Measurements from ENCODE around the gene CNPY3.
"Not testable (repeated sequence)": the region's sequence is repeated elsewhere in the genome, so short reads cannot be mapped to it uniquely, and the experiment has no call there.

The CNPY3 gene

DNA sequence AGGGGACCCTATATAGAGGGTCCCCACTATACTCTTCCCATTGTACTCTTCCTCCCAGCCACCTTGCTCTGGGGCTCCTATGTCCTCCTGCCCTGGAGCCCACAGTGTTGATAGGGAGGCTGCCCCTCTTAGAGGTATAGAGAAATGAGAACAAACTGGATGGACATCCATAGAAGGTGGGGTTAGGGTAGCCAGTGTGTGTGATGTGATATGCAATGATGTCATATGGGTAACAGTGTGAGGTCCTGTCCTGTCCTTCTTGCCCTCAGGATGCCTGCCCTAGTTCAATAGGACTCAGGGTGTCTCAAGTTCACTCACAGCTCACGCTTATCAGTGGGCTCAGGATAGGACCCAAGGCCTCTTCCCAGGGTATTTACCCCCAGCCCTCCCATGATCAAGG, 13.0 kb upstream of the CNPY3 start:
- no peak for DNase-seq

- DNase-seq = no peak
Measured at GRCh38 chr6:42921801-42922200, 7.5 kb upstream of the CNPY3 start.

- DNase-seq = no peak
Measured at GRCh38 chr6:42923666-42924065, 5.6 kb upstream of the CNPY3 start.

DNA sequence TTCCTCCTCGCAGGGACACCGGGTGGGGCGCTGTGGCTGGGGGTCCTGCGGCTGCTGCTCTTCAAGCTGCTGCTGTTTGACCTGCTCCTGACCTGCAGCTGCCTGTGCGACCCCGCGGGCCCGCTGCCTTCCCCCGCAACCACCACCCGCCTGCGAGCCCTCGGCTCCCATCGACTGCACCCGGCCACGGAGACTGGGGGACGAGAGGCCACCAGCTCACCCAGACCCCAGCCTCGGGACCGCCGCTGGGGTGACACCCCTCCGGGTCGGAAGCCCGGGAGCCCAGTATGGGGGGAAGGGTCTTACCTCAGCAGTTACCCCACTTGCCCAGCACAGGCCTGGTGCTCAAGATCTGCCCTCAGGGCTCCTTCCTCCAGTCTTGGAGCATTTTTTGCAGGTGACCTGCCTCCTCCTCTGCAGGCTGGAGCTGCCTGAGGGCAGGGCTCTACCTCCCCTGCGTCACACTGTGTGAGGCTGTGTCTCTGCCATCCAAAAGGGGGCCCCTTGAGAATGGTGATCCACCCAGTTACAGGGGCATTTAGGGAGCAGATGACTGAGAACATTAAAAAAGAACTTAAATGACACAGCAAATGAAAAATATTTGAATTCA, 3.9 kb upstream of the CNPY3 start:
- no peak for DNase-seq

- peak in 4 of 5 experiments; percentile 37 to 85 (median 45) for DNase-seq
Measured at GRCh38 chr6:42929821-42930360, 611 bp downstream of the CNPY3 start.

GRCh38 chr6:42932412-42932811, 3.1 kb downstream of the CNPY3 start:
- DNase-seq = no peak

DNA sequence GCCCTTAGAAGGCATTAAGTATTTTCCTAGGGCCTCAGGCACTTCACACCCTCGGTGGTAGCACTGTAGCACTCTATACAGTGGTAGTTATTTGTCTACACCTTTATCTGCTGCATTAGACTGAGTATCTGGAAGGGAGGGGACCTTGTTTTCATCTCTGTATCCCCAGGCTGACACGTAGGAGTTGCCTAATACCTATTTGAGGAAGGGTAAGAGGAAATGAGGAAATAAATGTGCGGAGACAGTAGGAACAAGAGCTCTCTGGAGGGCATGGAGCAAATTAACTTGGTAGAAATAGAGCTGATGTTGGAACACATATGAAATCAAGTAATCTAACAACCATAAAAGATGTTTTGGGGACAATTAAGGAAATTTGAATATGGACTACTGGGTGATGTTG, 3.9 kb downstream of the CNPY3 start:
- DNase-seq = no peak

DNA sequence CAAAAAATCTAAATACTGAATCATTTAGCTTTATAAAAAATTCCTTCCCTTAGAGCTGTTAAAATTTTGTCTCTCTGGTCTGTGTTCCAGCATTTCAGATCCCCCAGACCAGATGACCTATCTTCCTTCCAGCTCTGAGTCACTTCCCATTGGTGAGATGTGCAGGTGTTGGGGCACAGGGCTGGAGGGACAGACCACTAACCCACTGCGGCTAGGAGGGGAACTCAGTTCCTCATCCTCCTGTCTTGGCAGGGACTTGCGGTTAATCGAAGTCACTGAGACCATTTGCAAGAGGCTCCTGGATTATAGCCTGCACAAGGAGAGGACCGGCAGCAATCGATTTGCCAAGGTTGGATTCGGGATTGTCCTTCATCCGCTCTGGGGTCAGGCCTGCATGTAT, 6.0 kb downstream of the CNPY3 start:
- DNase-seq = no peak

DNA sequence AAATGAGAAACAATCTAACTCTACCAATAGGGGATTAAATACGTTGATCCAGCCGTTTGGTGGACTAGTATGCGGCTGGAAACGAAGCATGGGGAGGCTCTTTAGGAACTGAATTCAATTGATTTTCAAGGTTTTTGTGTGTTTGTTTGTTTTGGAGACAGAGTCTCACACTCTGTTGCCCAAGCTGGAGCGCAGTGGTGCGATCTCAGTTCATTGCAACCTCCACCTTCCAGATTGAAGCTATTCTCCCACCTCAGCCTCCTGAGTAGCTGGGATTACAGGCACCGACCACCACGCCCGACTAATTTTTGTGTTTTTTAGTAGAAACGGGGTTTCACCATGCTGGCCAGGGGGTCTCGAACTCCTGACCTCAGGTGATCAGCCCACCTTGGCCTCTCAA, 7.1 kb downstream of the CNPY3 start:
- DNase-seq = no peak

- no peak for DNase-seq
Measured at GRCh38 chr6:42937548-42938427, 8.5 kb downstream of the CNPY3 start.

DNA sequence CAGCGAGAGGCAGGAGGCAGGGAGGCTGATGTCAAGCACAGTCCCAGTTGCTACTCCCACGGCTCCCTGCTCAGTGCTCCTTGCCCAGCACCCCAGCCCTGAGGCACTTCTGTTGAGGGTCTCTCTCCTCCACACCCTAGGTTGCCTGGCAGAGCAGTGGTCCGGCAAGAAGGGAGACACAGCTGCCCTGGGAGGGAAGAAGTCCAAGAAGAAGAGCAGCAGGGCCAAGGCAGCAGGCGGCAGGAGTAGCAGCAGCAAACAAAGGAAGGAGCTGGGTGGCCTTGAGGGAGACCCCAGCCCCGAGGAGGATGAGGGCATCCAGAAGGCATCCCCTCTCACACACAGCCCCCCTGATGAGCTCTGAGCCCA, 9.1 kb downstream of the CNPY3 start:
- DNase-seq = no peak

- DNase-seq = no peak
Measured at GRCh38 chr6:42938987-42939809, 9.9 kb downstream of the CNPY3 start.

GRCh38 chr6:42939810-42940167, 10.5 kb downstream of the CNPY3 start:
- DNase-seq = no peak

DNA sequence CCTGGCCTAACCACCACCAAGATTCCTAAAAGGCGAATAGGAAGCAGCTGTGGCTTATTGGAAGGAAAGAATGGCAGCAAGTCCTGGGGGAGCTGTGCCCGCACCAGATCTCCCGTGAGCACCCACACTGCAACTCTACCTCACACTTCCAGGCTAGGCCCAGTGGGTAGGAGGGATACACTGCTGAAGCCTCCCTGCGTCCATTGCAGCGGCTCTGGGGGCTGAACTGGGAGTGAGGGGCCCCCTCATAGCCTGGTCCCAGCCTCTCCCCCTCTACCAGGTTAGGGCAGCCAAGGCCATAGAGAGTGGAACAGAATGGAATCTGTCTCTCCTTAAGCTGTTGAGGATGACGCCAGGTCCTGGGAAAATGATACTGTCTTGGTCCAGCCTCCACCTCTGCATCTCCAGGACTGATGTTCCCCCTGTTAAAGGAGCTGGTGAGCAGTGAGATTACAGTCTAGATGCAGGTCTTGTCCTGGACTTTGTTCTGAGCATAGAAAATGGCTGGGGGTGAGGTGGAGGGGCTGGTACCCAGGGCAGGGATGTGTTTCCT, 11.3 kb downstream of the CNPY3 start:
- no peak for DNase-seq

DNA sequence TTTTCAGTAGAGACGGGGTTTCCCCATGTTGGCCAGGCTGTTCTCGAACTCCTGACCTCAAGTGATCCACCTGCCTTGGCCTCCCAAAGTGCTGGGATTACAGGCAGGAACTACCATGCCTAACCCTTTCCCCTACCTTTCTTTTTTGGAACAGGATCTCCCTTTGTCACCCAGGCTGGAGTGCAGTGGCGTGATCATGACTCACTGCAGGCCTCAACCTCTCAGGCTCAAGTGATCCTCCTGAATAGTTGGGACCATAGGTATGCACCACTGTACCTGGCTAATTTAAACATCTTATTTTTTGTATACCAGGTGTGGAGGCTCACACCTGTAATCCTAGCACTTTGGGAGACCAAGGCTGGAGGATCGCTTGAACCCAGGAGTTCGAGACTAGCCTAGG, 12.1 kb downstream of the CNPY3 start:
- DNase-seq = not testable (repeated sequence)

- no peak for DNase-seq
Measured at GRCh38 chr6:42942444-42942843, 13.2 kb downstream of the CNPY3 start.

DNA sequence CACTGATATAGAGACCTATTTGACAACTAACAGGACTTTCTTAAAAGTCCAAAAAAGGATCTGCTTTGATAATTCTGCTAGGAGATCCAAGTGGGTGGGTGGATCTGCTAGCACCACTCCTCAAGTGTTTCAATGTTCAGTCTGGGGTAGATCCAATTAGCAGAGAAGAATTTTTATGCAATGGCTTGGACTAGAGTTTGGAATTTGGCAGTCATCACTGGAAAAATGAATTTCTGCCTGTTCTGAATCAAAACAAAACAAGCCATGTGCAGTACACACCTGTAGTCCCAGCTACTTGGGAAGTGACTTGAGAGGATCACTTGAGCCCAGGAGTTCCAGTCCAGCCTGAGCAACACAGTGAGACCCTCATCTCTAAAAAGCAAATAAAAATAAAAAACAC, 18.7 kb downstream of the CNPY3 start:
- DNase-seq = no peak

- DNase-seq = no peak
Measured at GRCh38 chr6:42952389-42952788, 23.1 kb downstream of the CNPY3 start.

DNA sequence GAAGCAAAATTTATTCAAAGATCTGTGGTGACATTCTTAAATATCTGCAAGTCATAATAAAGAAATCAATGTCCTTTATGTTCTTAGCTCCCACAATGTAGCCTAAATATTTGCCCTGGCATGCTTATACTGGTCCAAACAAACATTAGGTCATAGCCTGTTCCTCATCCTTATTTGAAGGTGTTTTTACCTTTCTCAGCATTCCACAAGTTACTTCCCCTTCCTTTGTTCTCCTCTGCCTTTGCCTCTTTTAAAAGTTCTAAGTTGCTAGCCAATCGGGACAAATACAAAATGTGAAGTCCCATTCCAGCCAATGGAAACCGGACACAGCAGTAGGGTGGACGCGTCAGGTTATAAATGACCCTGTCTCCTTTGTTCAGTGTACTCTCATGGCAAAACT, 25.1 kb downstream of the CNPY3 start:
- not testable (repeated sequence) for DNase-seq

- DNase-seq = peak in 1 of 5 experiments; percentile 16
Measured at GRCh38 chr6:42958125-42958524, 28.8 kb downstream of the CNPY3 start.

DNA sequence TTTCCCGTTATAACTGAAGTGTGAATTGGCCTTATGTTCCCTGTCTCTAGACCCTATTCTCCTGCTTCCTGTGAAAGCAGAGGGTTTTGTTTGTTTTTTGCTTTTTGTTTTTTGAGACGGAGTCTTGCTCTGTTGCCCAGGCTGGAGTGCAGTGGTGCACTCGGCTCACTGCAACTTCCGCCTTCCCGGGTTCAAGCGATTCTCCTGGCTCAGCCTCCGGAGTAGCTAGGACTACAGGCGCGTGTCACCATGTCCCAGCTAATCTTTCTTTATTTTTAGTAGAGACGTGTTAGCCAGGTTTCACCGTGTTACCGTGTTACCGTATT, 30.6 kb downstream of the CNPY3 start:
- DNase-seq = no peak

DNA sequence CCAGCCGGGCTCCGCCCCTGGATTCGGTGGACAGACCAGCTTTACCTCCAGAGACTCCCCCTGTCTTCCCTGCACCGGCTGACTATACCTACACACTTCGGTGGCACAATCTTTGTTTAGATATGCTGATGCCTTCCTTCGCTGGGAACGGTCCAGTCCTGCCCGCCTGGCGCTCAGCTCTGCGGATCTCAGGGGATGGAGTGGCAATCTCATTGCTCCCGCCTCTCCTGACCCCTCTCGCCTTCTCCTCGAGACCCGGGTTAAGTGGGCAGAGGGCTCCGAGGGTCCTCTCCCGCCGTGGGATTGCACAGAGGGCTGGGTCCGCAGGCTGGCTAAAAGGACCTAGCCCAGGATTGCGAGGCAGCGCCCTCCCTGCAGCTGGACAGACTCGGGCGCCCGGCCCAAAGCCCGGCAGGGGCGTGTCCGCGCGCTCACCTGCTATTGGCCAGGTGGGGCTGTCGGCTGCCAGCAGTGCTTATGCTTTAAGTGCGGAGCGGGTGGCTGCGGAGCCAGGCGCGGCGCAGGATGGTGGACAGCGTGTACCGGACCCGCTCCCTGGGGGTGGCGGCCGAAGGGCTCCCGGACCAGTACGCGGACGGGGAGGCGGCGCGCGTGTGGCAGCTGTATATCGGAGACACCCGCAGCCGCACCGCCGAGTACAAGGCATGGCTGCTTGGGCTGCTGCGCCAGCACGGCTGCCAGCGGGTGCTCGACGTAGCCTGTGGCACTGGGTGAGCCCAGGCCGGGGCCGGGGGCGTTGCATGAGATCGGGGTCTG, 31.2 kb downstream of the CNPY3 start, which contains the start of gene GNMT:
TSS of gene GNMT (plus strand) at position 512 of the 777 bp plus-strand sequence. CDS start at position 526, 14 bp downstream.
- DNase-seq = peak in 3 of 5 experiments; percentile 10 to 24 (median 19)

Data from T-helper 2 cell (primary cell).